ENCODE results near the gene SMG6. TPM values are rescaled to one million over a fixed set of nuclear protein-coding genes. Genes with fewer than 3 reads are reported as not detected.

SMG6 gene
- total and polyA plus RNA-seq, 2 donors (not counting 3 experiments of a cell fraction or from before 2014, with no cell fraction given) = 40.1 to 42.2 TPM

GRCh38 chr17:2297023-2297422 is 6.6 kb downstream of the SMG6 start:
- no peak overlapping the region for H3K9ac ChIP-seq (replicated peaks; ENCODE audit: extremely low read depth, insufficient read depth, low read length)
- H3K4me3 ChIP-seq (replicated peaks in 1 of 3; ENCODE audit: insufficient read depth in 1 of 3, low read depth in 1 of 3, low read length in 3 of 3) = no peak overlapping the region
- ChIA-PET POLR2A (no interaction called here), CTCF (no interaction called here)
- TF ChIP-seq EZH2 (IDR thresholded peaks at IDR 0.05; ENCODE audit: borderline replicate concordance, low read depth, low read length, severe bottlenecking) = no peak
- TF ChIP-seq JUN (IDR thresholded peaks at IDR 0.05; ENCODE audit: borderline replicate concordance, insufficient read depth, insufficient read length, low read depth) = no peak
- no peak for TF ChIP-seq MYC (IDR thresholded peaks at IDR 0.05; ENCODE audit: low read depth, low read length)
- no peak for TF ChIP-seq FOS (IDR thresholded peaks at IDR 0.05; ENCODE audit: borderline replicate concordance, insufficient read depth, low read length)
- TF ChIP-seq GATA2 (IDR thresholded peaks at IDR 0.05; ENCODE audit: insufficient read depth, insufficient read length, low read depth, low read length) = no peak
- TF ChIP-seq, protein P1, sequence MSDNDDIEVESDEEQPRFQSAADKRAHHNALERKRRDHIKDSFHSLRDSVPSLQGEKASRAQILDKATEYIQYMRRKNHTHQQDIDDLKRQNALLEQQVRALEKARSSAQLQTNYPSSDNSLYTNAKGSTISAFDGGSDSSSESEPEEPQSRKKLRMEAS (IDR thresholded peaks at IDR 0.05; ENCODE audit: insufficient read depth, insufficient read length) = no peak
- TF ChIP-seq POLR2AphosphoS5 (IDR thresholded peaks at IDR 0.05; ENCODE audit: insufficient read depth, low read depth, low read length) = no peak
- no peak for TF ChIP-seq CTCF (IDR thresholded peaks at IDR 0.05; ENCODE audit: extremely low read depth in 1 of 2, insufficient read depth in 1 of 2, low read depth in 1 of 2, low read length in 2 of 2)
- no peak for TF ChIP-seq POLR2A (IDR thresholded peaks at IDR 0.05; ENCODE audit: low read depth, low read length)
- no peaks in the 10 kb centered on the region for H3K4me1 ChIP-seq (ENCODE audit: control insufficient read depth, extremely low read depth, insufficient read depth, low read length)
- H3K9me1 ChIP-seq (replicated peaks; ENCODE audit: control insufficient read depth, extremely low read depth, insufficient read depth, low read length) = no peaks in the 10 kb centered on the region
- FAIRE-seq (no peak), DNase-seq (ENCODE audit: low read depth, low spot score) (no peak)
- dilution Hi-C loops (cut with MboI; ENCODE audit: extremely low pct_ligation_motif_present, low sequenced_read_pairs) (no loop called here), intact Hi-C loops (cut with micrococcal nuclease) (no loop called here)
- no peaks in the 10 kb centered on the region for H3K27me3 ChIP-seq (ENCODE audit: control insufficient read depth in 2 of 2, insufficient read depth in 2 of 2, low read length in 2 of 2)
- H3K4me2 ChIP-seq (ENCODE audit: insufficient read depth, low read length) = no peak overlapping the region
- H2AFZ ChIP-seq (ENCODE audit: low read depth, low read length) = no peak overlapping the region
- H3K27ac ChIP-seq (ENCODE audit: insufficient read depth, low read depth, low read length) = no peak overlapping the region
- H3K9me3 ChIP-seq (replicated peaks; ENCODE audit: control insufficient read depth, insufficient read depth, low read length) = no peaks in the 10 kb centered on the region
- H4K20me1 ChIP-seq (replicated peaks; ENCODE audit: control insufficient read depth, extremely low read depth, insufficient read depth, low read length) = no peaks in the 10 kb centered on the region
- peaks cover 8 to 24% of the 10 kb centered on the region in 2 experiments for H3K36me3 ChIP-seq (ENCODE audit: control insufficient read depth in 2 of 2, extremely low read depth in 1 of 2, insufficient read depth in 2 of 2, low read length in 2 of 2)
- H3K79me2 ChIP-seq (ENCODE audit: control insufficient read depth, insufficient read depth, low read length) = peaks cover 29% of the 10 kb centered on the region
- no TSS peak for BruUV-seq (replicated peaks)
